KMS-11 (cell line): ENCODE results near the gene FHIT.

ENCODE experiments used
- H2AFZ ChIP-seq: fragments of 200-600 bp; sonication (generic); 2 replicates; pipeline ENCODE4 v1.6.1; 2016; ENCODE audit warnings: antibody characterized with exemption, mixed run types, low read depth
- H3K27ac ChIP-seq: fragments of 200-600 bp; sonication (generic); 2 replicates; pipeline ENCODE4 v1.6.1; 2016; ENCODE audit warnings: mild to moderate bottlenecking, mixed run types
- H3K27me3 ChIP-seq: fragments of 200-600 bp; sonication (generic); 2 replicates; pipeline ENCODE4 v1.6.1; 2017; ENCODE audit warnings: mild to moderate bottlenecking, low read depth, mixed run types, moderate library complexity; ENCODE audit not compliant: insufficient read depth
- H3K36me3 ChIP-seq: fragments of 200-600 bp; sonication (generic); 2 replicates; pipeline ENCODE4 v1.6.1; 2017; ENCODE audit warnings: mild to moderate bottlenecking, mixed run types; ENCODE audit not compliant: insufficient read depth
- H3K4me1 ChIP-seq: fragments of 200-600 bp; sonication (generic); 2 replicates; pipeline ENCODE4 v1.6.1; 2016; ENCODE audit warnings: mild to moderate bottlenecking, low read depth, mixed run types; ENCODE audit not compliant: poor library complexity, severe bottlenecking
- H3K4me2 ChIP-seq: fragments of 200-600 bp; sonication (generic); 2 replicates; pipeline ENCODE4 v1.7.0; 2016; ENCODE audit warnings: mild to moderate bottlenecking, mixed run types
- H3K4me3 ChIP-seq: fragments of 200-600 bp; sonication (generic); IDR thresholded peaks from 2 replicates; pipeline ENCODE4 v1.6.1; 2017; ENCODE audit warnings: low read depth, low read length, mixed read lengths; ENCODE audit not compliant: insufficient read depth
- H3K79me2 ChIP-seq: fragments of 200-600 bp; sonication (generic); 2 replicates; pipeline ENCODE4 v1.6.1; 2016; ENCODE audit warnings: low read depth, mixed run types; ENCODE audit not compliant: insufficient read depth
- H3K9ac ChIP-seq: fragments of 200-600 bp; sonication (generic); 2 replicates; pipeline ENCODE4 v1.6.1; 2016; ENCODE audit warnings: mild to moderate bottlenecking, mixed run types
- H4K20me1 ChIP-seq: fragments of 200-600 bp; sonication (generic); 2 replicates; pipeline ENCODE4 v1.6.1; 2016; ENCODE audit warnings: mild to moderate bottlenecking, mixed run types; ENCODE audit not compliant: insufficient read depth
- TF ChIP-seq, protein P1 (sequence below): fragments of 200-600 bp; sonication (generic); conservative IDR thresholded peaks from 2 replicates; pipeline ENCODE4 v1.6.1; 2017; ENCODE audit warnings: low read depth, mild to moderate bottlenecking, antibody characterized with exemption, low read length, moderate library complexity, mixed read lengths

The FHIT gene

DNA sequence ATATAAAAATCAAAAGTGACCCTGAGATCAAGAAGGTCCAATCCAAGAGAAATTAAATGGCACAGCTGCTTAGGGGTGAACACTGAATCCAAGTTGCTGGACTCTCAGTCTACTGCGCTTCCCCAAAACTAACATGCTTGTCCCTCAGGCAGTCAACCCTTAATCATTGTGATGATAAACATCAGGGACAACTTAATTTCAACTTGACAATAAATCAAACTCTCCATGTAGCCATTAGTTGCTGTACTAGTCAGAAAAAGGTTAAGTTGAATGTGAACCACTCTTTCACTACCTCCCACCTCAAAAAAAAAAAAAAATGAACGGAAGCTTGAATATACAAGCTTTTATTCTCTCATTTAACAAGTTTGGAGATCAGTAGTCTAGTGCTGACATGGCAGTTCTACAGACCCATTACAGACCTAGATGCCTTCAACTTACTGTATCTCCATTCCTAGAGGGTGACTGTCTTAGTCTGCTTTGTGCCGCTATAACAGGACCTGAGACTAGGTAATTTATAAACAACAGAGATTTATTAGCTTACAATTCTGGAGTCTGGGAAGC, 185.7 kb downstream of the FHIT start:
- H3K4me2 ChIP-seq = no peak overlapping the region
- H3K27me3 ChIP-seq = no peaks in the 10 kb centered on the region
- H3K79me2 ChIP-seq = no peaks in the 10 kb centered on the region
- TF ChIP-seq, protein P1, sequence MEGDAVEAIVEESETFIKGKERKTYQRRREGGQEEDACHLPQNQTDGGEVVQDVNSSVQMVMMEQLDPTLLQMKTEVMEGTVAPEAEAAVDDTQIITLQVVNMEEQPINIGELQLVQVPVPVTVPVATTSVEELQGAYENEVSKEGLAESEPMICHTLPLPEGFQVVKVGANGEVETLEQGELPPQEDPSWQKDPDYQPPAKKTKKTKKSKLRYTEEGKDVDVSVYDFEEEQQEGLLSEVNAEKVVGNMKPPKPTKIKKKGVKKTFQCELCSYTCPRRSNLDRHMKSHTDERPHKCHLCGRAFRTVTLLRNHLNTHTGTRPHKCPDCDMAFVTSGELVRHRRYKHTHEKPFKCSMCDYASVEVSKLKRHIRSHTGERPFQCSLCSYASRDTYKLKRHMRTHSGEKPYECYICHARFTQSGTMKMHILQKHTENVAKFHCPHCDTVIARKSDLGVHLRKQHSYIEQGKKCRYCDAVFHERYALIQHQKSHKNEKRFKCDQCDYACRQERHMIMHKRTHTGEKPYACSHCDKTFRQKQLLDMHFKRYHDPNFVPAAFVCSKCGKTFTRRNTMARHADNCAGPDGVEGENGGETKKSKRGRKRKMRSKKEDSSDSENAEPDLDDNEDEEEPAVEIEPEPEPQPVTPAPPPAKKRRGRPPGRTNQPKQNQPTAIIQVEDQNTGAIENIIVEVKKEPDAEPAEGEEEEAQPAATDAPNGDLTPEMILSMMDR = no peak
- H3K36me3 ChIP-seq = no peaks in the 10 kb centered on the region
- no peak overlapping the region for H3K4me3 ChIP-seq
- no peak overlapping the region for H2AFZ ChIP-seq
- no peaks in the 10 kb centered on the region for H4K20me1 ChIP-seq
- H3K27ac ChIP-seq = no peak overlapping the region
- H3K4me1 ChIP-seq = no peaks in the 10 kb centered on the region
- H3K9ac ChIP-seq = no peak overlapping the region

DNA sequence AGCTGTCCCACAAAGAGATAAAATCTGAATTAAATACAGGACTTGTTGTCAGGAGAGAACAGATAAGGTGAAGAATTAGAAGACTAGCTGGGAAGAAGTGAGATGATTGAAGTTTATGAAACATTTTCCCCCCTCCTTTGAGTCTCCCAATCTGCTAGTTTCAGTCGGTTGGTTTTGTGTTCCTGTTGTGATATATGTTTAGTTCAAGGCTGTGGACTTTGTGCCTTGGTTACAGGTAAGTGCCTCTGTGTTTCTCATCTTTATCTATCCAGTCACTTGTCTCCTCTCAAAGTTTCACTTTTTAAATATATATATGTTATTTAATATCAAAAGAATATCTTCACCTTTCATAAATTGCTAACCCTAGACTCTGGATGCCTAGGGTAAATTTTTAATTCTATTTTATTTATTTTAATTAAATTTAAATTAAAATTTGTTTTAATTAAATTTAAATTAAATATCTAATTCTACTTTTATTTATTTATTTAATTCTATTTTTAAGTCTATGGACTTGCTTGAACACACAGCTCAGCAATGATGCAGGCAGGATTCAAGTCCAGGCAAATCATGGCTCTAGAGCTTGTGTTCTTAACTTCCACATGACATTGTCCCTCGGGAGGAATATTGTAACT, 190.0 kb downstream of the FHIT start:
- Histone ChIP-seq H3K4me1 (no peaks in the 10 kb centered on the region), H3K9ac (no peak overlapping the region), H4K20me1 (no peaks in the 10 kb centered on the region), H3K4me3 (no peak overlapping the region), H3K27me3 (no peaks in the 10 kb centered on the region), H3K36me3 (no peaks in the 10 kb centered on the region), H2AFZ (no peak overlapping the region), H3K4me2 (no peak overlapping the region), H3K27ac (no peak overlapping the region), H3K79me2 (no peaks in the 10 kb centered on the region)
- TF ChIP-seq, protein P1 = no peak

DNA sequence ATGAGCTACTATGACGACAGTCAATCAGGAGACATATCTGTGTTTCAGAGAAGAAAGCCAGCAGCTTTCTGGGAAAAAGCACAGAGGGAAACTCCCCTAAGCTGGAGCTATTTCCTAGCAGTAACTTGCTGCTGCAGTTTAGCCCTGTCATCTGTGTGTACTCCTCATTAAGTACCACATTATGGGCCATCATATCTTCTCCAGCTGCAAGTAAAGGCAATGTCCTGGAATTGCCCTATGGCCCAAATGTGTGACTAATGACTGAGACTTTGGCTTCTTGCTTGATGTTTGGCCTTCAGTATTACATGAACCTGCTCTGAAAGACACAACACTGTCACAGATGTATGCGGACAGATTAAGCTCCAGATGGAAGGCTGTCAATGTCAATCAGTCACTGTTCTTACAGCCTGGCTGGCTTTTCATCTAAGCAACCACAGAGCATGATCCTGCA, 190.8 kb downstream of the FHIT start:
- H3K4me3 ChIP-seq = no peak overlapping the region
- no peaks in the 10 kb centered on the region for H3K4me1 ChIP-seq
- H3K4me2 ChIP-seq = no peak overlapping the region
- H2AFZ ChIP-seq = no peak overlapping the region
- H3K9ac ChIP-seq = no peak overlapping the region
- H3K79me2 ChIP-seq = no peaks in the 10 kb centered on the region
- TF ChIP-seq, protein P1 = no peak
- no peaks in the 10 kb centered on the region for H3K36me3 ChIP-seq
- no peak overlapping the region for H3K27ac ChIP-seq
- no peaks in the 10 kb centered on the region for H4K20me1 ChIP-seq
- no peaks in the 10 kb centered on the region for H3K27me3 ChIP-seq

DNA sequence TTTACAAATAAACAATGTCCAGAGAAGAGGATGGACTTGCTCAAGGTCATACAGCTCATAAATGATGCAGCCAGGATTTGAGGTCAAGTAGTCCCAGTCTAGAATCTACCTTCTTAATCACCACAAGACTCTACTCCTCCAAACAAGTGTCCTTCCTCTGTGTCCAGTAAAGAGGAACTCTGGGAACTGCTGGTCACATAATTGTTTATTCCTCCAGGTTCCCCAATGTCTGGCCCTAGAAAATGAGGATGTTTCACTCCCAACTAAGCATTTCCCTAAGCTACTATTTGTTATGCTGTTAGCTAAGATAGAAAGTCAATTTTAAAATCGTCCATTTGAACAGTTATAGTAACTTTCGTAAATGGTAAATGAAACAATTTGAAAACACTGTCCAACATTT, 192.4 kb downstream of the FHIT start:
- TF ChIP-seq, protein P1 = no peak
- Histone ChIP-seq H3K27ac (no peak overlapping the region), H3K4me2 (no peak overlapping the region), H3K79me2 (no peaks in the 10 kb centered on the region), H3K4me3 (no peak overlapping the region), H2AFZ (no peak overlapping the region), H3K36me3 (no peaks in the 10 kb centered on the region), H3K9ac (no peak overlapping the region), H3K4me1 (no peaks in the 10 kb centered on the region), H4K20me1 (no peaks in the 10 kb centered on the region), H3K27me3 (no peaks in the 10 kb centered on the region)
